GM19099 (cell line): Measurements from ENCODE around the gene MPPED2.

Experiments used
- POLR2A ChIP-seq: IDR thresholded peaks from 3 replicates; pipeline ENCODE4 v1.6.1; 2011; ENCODE audit warnings: low read depth; ENCODE audit not compliant: insufficient read length; ENCODE audit errors: extremely low read depth

The MPPED2 gene

GRCh38 chr11:30488304-30488998 is 97.7 kb downstream of the MPPED2 start:
- TF ChIP-seq POLR2A = no peak

GRCh38 chr11:30487200-30487898 is 98.8 kb downstream of the MPPED2 start:
- TF ChIP-seq POLR2A = no peak

- no peak for TF ChIP-seq POLR2A
Observed at GRCh38 chr11:30485756-30486155, 100.4 kb downstream of the MPPED2 start.

GRCh38 chr11:30485222-30485621 is 100.9 kb downstream of the MPPED2 start:
- TF ChIP-seq POLR2A = no peak

DNA sequence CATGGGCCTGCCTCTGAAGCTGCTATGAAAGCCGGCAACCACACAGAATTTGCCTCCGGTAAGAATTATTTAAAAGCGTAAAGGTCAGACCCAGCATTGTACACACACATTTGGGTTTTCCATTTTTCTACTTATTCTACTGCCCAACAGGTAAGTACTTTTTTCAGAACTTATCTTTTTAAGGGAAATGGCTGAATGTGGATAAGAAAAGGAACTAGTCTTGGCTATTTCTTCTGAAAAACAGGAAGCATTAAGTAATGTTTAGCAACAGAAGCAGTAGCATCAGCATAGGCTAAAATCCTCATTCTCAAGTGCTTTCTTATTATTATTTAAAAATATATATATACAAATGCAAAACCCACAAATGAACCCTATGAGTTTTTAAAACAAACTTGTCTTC is 103.1 kb downstream of the MPPED2 start:
- TF ChIP-seq POLR2A = no peak

- no peak for TF ChIP-seq POLR2A
Observed at GRCh38 chr11:30481796-30482195, 104.4 kb downstream of the MPPED2 start.

GRCh38 chr11:30481330-30481729 is 104.8 kb downstream of the MPPED2 start:
- no peak for TF ChIP-seq POLR2A

DNA sequence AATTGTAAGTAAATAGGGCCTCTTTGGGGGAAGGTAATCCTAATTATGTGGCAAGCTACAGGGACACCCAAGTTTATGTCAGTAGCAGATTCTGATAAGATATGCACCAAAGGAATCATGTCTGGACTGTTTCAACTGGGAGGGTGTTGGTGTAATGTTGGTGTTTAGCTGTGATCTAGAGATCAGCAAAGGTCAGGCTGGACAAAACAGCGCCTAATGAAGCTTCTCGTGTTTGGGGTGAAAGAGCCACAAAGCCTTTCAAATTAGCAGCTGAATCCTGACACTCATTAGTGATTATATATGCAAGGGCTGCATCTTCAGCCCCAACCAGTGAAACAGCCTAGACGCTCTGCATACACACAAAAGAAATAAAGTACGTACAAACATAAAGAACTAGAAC is 106.3 kb downstream of the MPPED2 start:
- no peak for TF ChIP-seq POLR2A

GRCh38 chr11:30478923-30479322 is 107.2 kb downstream of the MPPED2 start:
- no peak for TF ChIP-seq POLR2A

GRCh38 chr11:30477061-30477460 is 109.1 kb downstream of the MPPED2 start:
- TF ChIP-seq POLR2A = no peak

- TF ChIP-seq POLR2A = no peak
Observed at GRCh38 chr11:30474151-30474954, 111.8 kb downstream of the MPPED2 start.

DNA sequence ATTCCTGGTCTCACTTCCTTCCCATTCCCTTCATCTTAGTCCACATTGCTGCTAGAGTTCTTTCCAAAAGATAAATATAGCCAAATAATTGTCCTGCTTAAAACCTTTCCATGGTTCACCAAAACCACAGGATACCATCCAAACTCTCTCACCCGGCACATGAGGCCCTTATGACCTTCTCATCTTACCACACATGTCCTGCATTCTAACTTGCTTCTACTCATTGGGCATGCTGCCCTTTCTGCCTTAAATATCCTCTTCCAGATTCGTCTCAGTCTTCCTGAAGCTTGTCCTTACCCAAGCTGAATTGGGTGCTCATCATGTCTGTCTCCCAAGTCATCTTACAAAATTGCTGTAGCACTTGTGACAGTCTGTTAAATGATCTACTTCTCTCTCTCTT is 114.9 kb downstream of the MPPED2 start:
- TF ChIP-seq POLR2A = no peak

DNA sequence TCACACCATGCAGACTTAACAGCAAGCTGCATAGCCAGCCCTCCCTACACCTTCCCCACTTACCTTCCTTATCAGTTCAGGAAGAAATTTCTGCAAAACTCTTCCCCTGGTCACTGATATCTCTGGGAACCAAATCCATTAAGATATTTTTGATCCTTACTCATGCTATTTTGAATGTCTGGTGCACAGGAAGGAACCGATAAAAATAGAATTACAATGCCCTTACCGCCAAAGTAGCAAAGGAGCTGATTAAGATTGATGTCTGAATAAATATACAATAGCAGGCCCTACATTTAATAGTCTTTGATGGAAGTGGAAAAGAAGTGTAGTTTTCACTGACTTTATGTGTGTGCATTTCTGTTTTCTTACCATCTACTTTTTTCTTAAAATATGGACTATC is 117.3 kb downstream of the MPPED2 start:
- no peak for TF ChIP-seq POLR2A

DNA sequence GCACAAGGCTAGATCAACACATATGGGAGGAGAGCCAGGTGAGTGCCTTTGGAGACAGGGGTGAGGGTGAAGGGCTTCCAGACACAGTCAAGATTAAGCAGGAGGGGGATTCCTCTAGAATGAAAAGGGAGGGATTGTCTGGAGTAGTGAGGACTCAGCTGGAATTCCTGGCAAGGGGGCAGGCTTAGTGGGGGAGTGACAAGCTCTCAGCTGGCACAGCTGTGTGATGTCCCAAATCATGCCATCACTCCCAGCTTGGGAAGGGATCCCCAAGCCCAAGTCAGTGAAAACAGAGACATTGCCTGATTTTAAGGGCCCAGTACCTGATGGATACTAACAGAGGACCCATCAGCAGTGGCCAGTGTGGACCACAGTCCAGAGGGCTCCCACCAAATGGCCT is 119.0 kb downstream of the MPPED2 start:
- TF ChIP-seq POLR2A = no peak

- TF ChIP-seq POLR2A = no peak
Observed at GRCh38 chr11:30465623-30466022, 120.5 kb downstream of the MPPED2 start.

- TF ChIP-seq POLR2A = no peak
Observed at GRCh38 chr11:30465192-30465591, 121.0 kb downstream of the MPPED2 start.
